GM21526 (cell line): Measurements from ENCODE around the gene FOXL2NB.

Source experiments
- ATAC-seq: cut with Tn5 transposase; IDR thresholded peaks from one replicate; pipeline ENCODE4 v1.9.1; 2021; ENCODE audit warnings: moderate library complexity; ENCODE audit not compliant: unreplicated experiment, low FRiP score

The FOXL2NB gene

GRCh38 chr3:138944929-138945708 lies 1.9 kb upstream of the FOXL2NB start:
- ATAC-seq, result no peak

GRCh38 chr3:138945709-138946662 lies 1.0 kb upstream of the FOXL2NB start:
- ATAC-seq, result no peak

GRCh38 chr3:138947495-138948121 lies 591 bp downstream of the FOXL2NB start:
- no peak for ATAC-seq

- no peak for ATAC-seq
These were observed 1.5 kb downstream of the FOXL2NB start for GRCh38 chr3:138948371-138949001.

- no peak for ATAC-seq
These were observed 2.0 kb downstream of the FOXL2NB start for GRCh38 chr3:138949002-138949418.

- ATAC-seq, result no peak
These were observed 2.5 kb downstream of the FOXL2NB start for GRCh38 chr3:138949445-138950005.

- ATAC-seq, result no peak
These were observed 3.1 kb downstream of the FOXL2NB start for GRCh38 chr3:138950006-138950644.

- no peak for ATAC-seq
These were observed 3.7 kb downstream of the FOXL2NB start for GRCh38 chr3:138950701-138951100.

- ATAC-seq, result no peak
These were observed 13.4 kb downstream of the FOXL2NB start for GRCh38 chr3:138960417-138960852.

- no peak for ATAC-seq
These were observed 16.0 kb downstream of the FOXL2NB start for GRCh38 chr3:138962854-138963560.

- ATAC-seq, result no peak
These were observed 17.2 kb downstream of the FOXL2NB start for GRCh38 chr3:138964264-138964663.

GRCh38 chr3:138964923-138965322 lies 17.9 kb downstream of the FOXL2NB start:
- ATAC-seq, result no peak

- ATAC-seq, result no peak
These were observed 24.8 kb downstream of the FOXL2NB start for GRCh38 chr3:138971766-138972320.

GRCh38 chr3:138972941-138973340 lies 25.9 kb downstream of the FOXL2NB start:
- ATAC-seq, result no peak

- ATAC-seq, result no peak
These were observed 27.4 kb downstream of the FOXL2NB start for GRCh38 chr3:138974462-138974861.

GRCh38 chr3:138975351-138975750 lies 28.3 kb downstream of the FOXL2NB start:
- no peak for ATAC-seq

GRCh38 chr3:138976047-138976446 lies 29.0 kb downstream of the FOXL2NB start:
- ATAC-seq, result no peak

- no peak for ATAC-seq
These were observed 37.8 kb downstream of the FOXL2NB start for GRCh38 chr3:138984816-138985215.

GRCh38 chr3:138985932-138986331 lies 38.9 kb downstream of the FOXL2NB start:
- no peak for ATAC-seq
